ENCODE results near the gene USH1C. TPM values are rescaled to one million over a fixed set of nuclear protein-coding genes. Genes with fewer than 3 reads are reported as not detected.
A peak's percentile ranks its signal among the peaks of the same experiment; 100 is the strongest.

The USH1C gene
- total RNA-seq, 1 experiment from 2014 or later = not detected

DNA sequence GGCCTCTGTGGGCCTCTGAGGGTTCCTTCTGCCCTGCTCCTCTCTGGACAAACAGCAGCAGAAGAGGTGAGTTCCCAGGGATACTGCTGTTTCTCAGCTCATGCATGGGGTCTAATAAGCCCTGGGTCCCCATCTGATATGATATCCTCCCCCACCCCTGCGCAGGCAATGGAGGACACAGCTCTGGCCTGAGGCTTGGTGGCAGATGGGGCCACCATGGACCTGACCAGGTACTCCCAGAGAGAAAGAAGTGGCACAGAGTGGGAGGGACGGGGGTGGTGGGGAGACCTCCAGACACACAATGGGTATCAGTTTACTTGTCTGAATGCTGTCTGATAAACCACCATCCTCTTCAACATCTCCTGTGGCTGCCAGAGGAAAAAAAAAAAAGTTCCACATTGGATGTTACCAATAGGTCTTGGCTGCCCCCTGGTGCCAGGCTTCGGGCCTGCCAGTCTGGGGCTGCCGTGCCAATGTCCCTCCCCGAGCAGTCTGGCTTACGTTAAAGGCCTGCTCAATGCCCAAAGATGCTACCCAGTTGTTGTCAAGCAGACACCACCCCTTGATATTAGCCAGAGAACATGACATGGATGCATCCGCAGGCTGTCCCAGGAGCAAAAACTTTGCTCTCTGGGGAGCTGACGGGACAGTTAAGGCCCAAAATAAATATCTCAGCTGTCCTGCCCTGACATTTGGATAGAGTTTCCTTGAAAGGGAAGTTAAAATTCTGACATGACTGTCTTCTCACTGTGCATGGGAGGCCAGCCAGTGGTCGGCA lies 39.7 kb downstream of the USH1C start:
- DNase-seq (ENCODE audit: low read depth) = peak; percentile 58

DNA sequence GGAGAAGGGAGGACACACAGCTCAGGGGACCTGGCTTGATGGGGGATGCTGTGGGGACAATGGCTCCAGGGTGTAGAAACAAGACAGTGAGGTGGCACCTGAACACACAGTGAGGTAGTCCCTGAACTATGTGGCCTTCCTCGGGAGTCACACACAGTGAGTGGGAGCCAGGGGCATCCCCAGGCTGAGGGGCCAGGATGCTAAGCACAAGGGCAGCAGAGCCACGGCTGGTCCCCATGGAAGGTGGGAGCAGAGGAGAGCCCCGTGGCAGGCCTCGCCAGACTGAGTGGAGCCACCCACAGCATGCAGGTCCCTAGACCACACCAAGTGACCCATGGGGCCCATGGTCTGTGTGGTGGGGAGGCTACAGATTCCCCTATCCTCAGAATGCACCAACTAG lies 41.6 kb downstream of the USH1C start:
- DNase-seq (ENCODE audit: low read depth) = no peak

DNA sequence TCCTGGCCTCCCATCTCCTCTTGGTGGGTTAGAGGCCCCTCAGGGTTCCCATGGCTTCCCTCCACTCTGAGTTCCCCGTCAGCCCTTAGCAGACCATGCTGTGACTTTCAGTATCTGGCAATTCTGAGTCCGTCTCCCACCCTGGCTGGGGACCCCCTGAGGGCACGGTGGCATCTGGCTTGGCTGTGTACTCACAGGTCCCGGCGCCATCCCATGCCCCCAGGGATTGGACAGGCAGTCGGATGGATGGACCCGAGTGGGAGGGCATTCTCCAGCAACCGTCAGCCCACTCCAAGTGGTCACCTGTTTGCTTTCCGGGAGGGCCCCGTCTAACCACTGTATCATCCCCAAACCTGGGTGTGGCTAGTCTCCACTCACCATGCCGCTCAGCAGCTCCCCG lies 43.5 kb downstream of the USH1C start:
- DNase-seq (ENCODE audit: low read depth) = no peak

DNA sequence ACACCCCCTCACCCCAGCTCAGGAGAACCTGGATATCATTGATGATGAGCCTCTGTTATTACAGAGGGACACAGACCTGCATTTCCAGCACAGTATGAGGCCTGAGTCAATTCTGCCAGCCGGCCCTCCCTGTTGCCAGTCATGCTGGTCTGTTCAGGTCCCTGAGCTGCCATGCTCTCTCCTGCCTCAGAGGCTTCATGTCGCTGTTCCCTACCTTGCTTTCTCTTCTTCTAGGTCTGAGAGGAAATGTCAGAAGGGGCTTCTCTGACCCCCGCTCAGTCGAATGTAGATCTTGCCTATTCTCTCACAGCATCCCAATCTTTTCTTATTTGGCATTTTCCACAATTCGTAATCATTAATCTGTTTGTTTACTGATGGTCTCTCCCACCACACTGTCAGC lies 45.7 kb downstream of the USH1C start:
- DNase-seq (ENCODE audit: low read depth) = peak; percentile 24

DNA sequence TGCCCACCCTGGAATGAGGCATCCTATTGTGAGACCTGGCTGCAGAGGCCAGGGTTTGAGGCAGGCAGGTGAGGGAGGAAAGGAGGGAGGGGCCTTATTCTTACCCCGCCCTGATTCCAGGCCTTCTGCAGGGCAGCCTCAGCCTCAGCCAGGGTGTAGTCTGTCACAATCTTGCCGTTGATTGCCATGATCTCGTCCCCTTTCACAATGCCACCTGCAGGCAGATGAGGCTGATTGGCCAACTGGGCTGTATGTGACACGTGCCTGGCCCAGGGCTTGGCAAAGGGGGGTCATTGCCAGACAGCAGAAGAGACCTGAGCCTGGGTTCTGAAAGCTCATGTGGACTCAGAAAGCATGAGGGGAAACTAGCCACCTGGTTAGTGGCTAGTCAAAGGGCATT lies 46.2 kb downstream of the USH1C start:
- no peak for DNase-seq (ENCODE audit: low read depth)

DNA sequence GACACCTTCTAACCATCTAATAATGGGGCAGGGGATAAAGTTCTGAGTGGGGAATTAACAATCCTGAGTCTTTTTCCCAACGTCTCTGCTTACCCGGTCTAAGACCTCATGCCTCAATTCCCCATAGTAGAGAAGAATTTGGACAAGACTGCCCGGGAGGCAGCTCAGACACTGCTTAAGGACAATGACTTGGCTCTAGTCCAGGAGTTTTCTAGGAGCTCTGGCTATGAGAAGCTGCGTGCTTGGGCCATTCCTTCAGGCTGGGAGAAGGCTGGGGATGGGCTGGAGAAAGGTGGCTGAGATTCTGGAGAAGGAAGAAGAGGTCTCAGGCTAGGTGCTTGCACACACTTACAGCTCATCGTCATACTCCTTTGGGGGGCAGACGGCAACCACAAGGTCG lies 47.8 kb downstream of the USH1C start:
- DNase-seq (ENCODE audit: low read depth) = peak; percentile 27

DNA sequence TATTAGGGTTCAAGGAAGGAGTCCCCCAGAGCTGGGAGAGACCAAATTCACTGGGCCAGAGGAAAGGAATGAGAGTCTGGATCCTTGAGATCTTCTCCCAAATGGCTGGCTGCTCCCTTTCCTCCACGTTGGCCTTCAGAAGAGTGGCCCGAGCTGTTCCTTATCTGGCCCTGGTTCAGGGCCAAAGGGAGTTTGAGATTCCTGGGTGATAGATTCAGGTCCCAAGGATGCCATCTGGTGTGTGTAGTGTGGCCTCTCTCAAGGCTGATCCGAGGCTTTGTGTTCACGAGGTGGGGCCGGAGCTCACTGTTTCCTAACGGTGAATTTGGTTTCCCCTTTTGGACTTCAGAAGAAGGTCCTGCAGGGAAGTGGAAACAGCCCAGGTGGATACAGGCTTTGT lies 50.2 kb downstream of the USH1C start:
- DNase-seq (ENCODE audit: low read depth) = no peak

DNA sequence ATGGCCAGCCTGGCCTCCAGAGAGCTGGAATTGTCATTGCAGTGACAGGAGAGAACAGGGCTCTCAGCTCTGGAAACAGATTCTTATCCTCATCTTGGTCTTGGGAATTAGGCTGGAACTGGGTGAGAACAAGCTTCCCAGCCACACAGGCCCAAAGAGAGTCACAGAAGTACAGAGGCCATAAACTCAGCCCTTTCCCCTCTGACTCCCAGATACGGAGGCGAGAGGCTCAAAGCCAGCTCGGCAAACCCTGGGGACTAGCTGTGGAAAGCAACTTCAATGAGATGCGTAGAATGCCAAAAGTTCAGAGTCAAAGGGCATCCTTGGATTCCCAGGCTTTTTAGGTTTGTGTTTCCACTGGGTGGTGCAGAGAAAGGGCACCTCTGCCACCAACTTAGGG lies 53.3 kb downstream of the USH1C start:
- no peak for DNase-seq (ENCODE audit: low read depth)

DNA sequence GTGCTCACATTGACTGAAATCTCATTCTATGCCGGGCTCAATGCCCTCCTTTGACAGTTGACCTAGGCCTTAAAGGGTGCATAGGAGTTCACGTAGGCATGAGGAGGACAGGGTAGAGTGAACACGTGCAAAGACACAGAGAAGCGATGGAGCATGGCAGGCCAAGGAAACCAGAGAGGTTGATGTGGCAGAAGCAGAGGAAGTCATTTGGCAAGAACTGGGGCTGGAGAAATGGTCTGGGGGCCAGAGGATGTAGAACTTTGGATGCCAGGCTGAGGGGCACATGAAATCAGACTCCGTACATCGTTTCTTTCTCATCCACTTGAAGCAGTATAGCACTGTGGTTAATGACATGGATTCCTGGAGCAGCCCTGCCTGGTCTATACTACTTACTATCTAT lies 54.0 kb downstream of the USH1C start:
- DNase-seq (ENCODE audit: low read depth) = no peak

DNA sequence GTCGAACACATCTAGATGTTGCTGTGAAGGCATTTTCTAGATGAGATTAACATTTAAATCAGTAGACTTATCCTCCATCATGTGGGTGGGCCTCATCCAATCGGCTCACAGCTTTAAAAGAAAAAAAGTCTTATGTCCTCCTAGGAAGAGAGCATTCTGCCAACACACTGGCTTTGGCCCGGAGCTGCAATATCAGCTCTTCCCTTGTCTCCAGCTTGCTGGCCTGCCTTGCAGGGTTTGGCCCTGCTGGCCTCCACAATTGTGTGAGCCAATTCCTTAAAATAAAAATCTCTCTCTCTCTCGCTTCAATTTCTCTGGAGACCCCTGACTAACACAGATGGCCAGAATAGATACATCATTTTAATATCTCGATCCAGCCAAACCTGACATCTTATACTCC lies 54.5 kb downstream of the USH1C start:
- no peak for DNase-seq (ENCODE audit: low read depth)

DNA sequence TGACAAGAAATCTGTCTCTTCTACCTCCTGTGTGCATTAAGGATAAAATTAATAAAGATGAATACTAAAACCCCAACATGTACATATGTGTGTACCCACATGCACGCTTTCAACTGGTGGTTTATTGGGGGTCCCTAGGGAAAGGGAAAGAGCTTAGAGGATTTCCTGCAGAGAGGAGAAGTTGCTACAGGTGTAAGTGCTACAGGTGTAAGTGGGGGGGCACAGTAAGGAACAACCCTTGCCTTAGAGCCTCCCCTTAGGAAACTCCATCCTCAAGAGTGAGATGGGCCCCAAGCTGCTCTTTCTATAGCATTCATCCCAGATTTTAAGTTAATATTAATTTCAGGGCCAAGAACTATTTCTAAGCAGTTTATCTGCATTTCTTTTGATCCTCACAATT lies 55.7 kb downstream of the USH1C start:
- DNase-seq (ENCODE audit: low read depth) = no peak

DNA sequence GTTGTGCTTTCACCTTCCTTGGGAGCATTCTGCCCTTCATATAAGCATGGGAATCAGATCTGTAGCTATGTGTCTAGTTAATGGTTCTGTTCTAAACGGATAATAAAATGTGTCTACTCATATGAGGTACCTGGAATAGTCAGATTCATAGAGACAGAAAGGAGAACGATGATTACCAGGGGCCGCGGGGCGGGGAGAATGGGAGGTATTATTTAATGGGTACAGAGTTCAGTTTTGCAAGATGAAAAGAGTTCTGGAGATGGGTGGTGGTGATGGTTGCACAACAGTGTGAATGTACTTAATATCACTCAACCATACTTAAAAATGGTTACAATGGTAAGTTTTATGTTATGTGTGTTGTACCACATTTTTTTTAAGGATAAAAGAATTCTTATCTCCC lies 57.6 kb downstream of the USH1C start:
- DNase-seq (ENCODE audit: low read depth) = no peak

DNA sequence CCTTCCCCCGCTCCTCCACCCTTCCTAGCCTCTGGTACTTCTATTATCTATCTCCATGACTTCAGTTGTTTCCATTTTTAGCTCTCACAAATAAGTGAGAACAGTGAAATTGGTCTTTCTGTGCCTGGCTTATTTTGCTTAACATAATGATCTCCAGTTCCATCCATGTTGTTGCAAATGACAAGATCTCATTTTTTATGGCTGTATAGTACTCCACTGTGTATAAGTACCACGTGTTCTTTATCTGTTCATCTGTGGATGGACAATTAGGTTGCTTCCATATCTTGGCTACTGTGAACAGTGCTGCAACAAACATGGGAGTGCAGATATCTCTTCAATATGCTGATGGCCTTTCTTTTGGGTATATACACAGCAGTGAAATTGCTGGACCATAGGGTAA lies 60.7 kb downstream of the USH1C start:
- DNase-seq (ENCODE audit: low read depth) = no peak

DNA sequence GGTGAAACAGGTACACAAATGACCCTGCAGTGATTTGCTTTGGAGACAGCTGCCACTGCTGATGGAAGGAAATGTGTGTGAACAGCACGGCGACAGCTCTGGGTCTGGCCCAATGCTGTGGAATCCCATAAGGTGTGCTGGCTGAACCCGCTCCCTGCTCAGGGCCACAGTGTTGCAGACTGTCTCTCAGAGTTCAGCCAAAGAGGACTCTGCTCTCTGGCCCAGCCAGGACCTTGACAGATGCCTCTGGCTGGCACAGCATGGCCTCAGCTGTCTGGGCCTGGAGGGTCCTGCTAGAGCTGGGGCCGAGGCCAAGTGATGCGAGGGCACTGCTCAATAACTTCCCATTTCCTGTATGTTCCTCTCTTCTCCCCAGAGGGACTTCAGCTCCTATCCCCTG lies 62.3 kb downstream of the USH1C start:
- DNase-seq (ENCODE audit: low read depth) = no peak

DNA sequence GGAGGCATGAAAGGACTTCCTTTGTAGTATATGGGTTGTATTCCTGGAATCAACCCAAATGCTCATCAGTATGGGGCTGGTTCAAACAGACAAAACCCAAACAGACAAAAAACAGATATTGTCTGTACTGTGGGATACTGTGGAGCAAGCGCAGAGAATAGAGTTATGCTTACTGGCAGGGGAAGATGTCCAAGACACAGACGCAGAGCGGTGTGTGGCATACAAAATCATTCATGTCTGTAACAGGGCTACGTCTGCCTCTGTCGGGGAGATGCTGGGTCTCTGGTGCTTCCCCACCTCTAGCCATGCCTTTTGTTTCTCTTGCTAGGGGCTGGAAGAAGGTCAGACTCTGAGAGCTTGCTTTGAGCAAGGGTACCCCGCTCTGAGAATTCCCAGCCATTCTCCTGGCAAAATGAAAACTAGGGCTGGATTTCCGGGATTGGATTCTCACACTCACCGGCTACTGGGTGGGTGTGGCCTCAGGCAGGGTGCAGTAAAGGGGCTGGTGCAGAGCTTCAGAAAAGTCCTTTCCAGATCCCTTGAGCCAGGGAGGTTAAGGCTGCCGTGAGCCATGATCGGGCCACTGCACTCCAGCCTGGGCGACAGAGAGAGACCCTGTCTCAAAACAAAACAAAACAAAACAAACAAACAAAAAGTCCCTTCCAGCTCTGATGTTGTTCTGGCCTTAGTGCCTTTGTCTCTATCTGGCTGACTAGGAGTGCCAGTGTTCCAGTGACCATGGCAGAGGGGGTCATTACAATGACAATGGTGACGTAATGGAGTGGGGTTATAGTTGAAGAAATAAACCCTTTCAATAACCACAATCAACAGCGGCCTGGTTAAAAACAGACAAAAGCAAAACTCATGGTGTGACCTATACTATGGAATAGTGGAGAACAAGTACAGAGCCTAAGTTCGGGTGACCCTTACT lies 64.7 kb downstream of the USH1C start:
- DNase-seq (ENCODE audit: low read depth) = peak; percentile 16

DNA sequence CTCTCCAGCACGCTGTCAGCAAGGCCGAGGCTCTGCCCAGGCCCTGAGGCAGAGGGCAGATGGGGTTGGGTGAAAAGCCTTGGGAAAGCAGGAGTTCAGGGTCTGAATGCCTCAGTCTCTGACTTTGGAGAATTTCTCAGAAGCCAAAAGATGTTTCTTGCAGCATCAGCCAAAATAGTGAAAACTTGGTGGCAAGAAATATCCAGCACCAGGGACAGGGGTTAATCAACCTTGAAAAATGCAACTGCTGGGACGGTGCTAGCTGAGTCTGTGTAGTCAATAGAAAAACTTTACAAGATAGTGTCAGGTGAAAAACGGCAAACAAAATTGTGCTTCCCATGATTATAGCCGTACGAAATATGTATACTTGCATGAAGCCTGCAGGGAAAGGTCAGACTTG lies 66.1 kb downstream of the USH1C start:
- DNase-seq (ENCODE audit: low read depth) = no peak

DNA sequence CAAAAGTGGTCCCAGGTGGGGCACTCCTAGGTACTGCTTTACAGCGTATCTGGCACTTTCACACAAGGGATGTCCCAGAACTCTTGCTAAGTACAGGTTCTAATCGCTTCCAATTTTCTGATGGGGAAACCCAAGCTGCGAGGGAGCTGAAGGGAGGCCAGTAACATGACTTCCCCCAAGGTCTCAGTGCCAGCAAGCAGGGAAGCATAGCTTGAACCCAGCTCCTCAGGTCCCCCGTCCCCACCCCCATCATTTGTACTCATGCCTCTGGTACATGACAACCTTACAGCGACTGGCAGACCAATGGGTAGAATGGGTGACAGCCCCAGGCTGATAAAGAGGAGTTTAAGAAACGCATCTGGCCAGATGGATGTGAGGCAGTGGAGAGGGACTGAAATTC lies 66.9 kb downstream of the USH1C start:
- DNase-seq (ENCODE audit: low read depth) = no peak

DNA sequence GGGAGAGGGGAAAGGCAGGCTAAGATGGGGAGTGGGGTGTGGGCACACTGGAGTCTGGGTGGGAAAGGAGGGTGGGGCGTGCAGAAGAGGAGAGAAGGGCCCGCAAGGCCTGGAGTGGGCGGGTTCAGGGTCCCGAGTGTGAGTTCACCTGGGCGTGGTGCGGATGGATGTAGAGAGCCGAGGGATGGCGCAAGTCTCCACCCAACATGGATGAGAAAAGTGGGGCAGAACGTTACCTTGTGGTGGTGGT lies 67.2 kb downstream of the USH1C start:
- DNase-seq (ENCODE audit: low read depth) = no peak

DNA sequence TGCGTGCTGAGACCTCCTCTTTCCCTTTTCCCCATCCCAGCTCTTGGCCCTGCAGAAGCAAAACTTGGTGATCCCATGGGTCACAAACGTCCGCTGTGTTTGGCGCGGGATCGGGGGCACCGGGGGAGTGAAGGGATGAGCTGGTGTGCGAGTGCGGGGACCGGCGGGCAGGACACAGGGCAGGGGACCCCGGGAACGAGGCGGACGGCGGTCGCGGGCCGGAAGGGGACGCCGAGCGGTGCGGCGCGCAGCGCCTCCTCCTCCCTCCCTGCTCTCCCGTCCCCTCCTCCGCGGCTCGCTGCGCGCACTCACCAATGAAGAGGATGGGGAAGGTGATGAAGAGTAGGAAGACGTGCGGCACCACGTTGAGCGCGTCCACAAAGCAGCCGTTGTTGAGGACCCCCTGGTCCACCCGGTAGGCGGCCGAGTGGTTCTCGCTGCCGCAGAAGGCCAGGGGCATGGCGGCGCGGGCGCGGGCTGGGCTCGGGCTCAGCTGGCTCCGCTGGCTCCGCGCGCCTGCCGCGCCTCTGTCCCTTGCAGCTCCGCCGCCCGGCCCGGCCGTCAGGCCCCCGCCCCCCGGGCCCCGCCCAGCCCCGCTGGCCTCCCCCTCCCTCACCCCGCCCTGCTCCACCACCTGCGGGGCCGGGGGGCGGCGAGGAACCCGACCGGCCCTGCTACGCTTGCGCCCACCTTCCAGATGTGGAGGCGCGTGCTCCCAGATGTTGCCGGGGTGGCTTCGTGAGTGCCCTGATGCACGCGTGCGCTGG lies 67.7 kb downstream of the USH1C start, which contains the start of gene ABCC8:
Gene ABCC8, minus strand, starts transcription at position 529 of the 767 bp plus-strand sequence. Its CDS starts 69 bp downstream, at position 460.
- no peak for DNase-seq (ENCODE audit: low read depth)

DNA sequence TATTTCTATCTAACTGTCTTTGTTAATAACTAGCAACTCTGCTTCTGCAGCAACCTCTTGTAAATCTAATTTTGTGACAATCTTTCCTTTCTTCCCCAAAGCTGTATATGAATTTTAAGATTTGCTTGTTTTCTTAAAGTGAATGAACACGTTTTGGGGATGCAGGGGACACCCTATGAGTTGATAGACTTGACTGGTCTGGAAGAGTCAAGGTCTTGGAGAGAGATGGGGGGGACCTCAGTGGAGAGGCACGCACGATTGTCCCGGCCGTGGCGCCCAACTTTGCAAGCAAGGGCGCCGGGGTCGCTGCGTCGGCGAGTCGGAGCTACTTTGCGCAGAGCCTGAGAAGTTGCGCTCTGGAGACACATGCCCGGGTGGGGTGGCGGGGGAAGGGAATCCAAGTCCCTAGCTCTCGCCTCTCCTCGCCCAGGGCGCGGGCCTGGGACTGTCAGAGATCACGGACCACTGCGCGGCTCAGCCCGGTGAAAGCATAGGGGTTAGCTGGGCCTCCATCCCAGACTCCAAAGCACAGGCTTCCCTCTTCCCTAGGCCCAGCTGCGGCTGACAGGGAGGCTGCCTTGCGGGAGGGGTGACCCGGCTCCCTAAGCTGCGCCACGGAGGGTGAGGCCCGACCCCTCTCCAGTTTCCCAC lies 68.4 kb downstream of the USH1C start:
- DNase-seq (ENCODE audit: low read depth) = no peak

DNA sequence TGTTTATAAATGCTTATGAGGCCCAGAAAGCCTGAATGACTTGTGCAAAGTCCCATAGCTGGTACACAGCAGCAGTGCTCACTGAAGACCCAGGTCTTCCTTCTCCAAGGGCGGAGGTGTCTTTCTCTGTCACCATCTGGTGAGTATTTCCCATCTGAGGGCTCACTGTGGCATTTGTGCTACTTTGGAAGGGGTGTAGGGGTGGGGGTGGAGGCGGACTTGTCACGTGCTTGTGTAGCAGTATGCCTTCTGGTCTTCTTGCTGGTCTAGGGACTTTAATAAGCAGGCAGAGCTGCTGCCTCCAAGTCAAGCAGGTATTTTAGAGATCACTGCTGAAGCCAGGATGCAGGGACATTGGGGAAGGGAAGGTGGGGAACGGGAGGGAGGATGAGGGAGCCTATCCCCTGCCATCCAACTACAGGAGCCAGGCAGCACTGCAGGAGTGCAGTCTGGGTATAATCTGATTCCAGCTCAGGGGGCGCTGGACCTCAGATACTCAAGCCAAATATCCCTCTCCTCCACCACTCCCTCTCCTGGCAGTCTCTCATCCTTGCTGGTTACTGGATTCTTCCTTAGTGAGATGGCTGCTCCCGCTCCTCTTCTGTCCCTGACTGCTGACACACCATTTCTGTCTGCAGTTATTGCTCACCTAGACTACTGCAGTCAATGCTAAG lies 71.0 kb downstream of the USH1C start:
- peak; percentile 30 for DNase-seq (ENCODE audit: low read depth)

Data from M059J (cell line).